SK-N-SH treated with all-trans-retinoic acid at 6 μM for 48 hours (cell line): ENCODE measurements around the gene VPS33B.

Experiments
- ATAC-seq: fragments of 200-7000 bp; cut with Tn5 transposase; 3 replicates; pipeline ENCODE4 v1.9.1; 2020; ENCODE audit warnings: mild to moderate bottlenecking, moderate library complexity
- ARNTL ChIP-seq: fragments of 450-650 bp; formaldehyde crosslinking; IDR thresholded peaks from 2 replicates; pipeline ENCODE4 v1.5.0; 2020; ENCODE audit warnings: low read depth, mild to moderate bottlenecking, moderate library complexity, borderline replicate concordance
- BACH2 ChIP-seq: fragments of 250-450 bp; sonication (Bioruptor Pico); IDR thresholded peaks from 2 replicates; pipeline ENCODE4 v1.9.0; 2021; ENCODE audit warnings: mild to moderate bottlenecking, borderline replicate concordance
- CREB5 ChIP-seq: fragments of 250-450 bp; sonication (Bioruptor Pico); IDR thresholded peaks from 2 replicates; pipeline ENCODE4 v1.5.1; 2020; ENCODE audit warnings: low read depth, mild to moderate bottlenecking, moderate library complexity
- CSDC2 ChIP-seq: fragments of 250-450 bp; sonication (Bioruptor Pico); IDR thresholded peaks from 2 replicates; pipeline ENCODE4 v1.5.0; 2020; ENCODE audit warnings: mild to moderate bottlenecking, moderate library complexity
- ESRRG ChIP-seq: fragments of 250-450 bp; sonication (Bioruptor Pico); IDR thresholded peaks from 2 replicates; pipeline ENCODE4 v1.6.1; 2021; ENCODE audit warnings: mild to moderate bottlenecking
- ISL1 ChIP-seq: fragments of 250-450 bp; sonication (Bioruptor Pico); IDR thresholded peaks from 2 replicates; pipeline ENCODE4 v2.1.2; 2022; ENCODE audit warnings: mild to moderate bottlenecking, moderate library complexity
- OSR1 ChIP-seq: fragments of 250-450 bp; sonication (Bioruptor Pico); IDR thresholded peaks from 2 replicates; pipeline ENCODE4 v1.8.0; 2022; ENCODE audit warnings: moderate library complexity, mild to moderate bottlenecking, inconsistent platforms
- PPARA ChIP-seq: fragments of 250-450 bp; sonication (Bioruptor Pico); IDR thresholded peaks from 2 replicates; pipeline ENCODE4 v1.5.0; 2020; ENCODE audit warnings: mild to moderate bottlenecking, borderline replicate concordance
- RARB ChIP-seq: fragments of 250-450 bp; sonication (Bioruptor Pico); IDR thresholded peaks from 2 replicates; pipeline ENCODE4 v1.8.0; 2021; ENCODE audit warnings: mild to moderate bottlenecking, moderate library complexity
- SNAI2 ChIP-seq: fragments of 250-450 bp; sonication (Bioruptor Pico); IDR thresholded peaks from 2 replicates; pipeline ENCODE4 v1.5.0; 2020; ENCODE audit warnings: mild to moderate bottlenecking, moderate library complexity
- TCF4 ChIP-seq: fragments of 250-450 bp; sonication (Bioruptor Pico); IDR thresholded peaks from 2 replicates; pipeline ENCODE4 v1.8.0; 2021; ENCODE audit warnings: mild to moderate bottlenecking, moderate library complexity, borderline replicate concordance
- TOX ChIP-seq: fragments of 250-450 bp; sonication (Bioruptor Pico); IDR thresholded peaks from 2 replicates; pipeline ENCODE4 v1.8.0; 2021; ENCODE audit warnings: mild to moderate bottlenecking, moderate library complexity, borderline replicate concordance
- TSHZ2 ChIP-seq: fragments of 250-450 bp; sonication (Bioruptor Pico); IDR thresholded peaks from 2 replicates; pipeline ENCODE4 v1.5.0; 2020; ENCODE audit warnings: mild to moderate bottlenecking, moderate library complexity
- ZC3H10 ChIP-seq: fragments of 250-450 bp; sonication (Bioruptor Pico); IDR thresholded peaks from 2 replicates; pipeline ENCODE4 v1.5.1; 2021; ENCODE audit warnings: mild to moderate bottlenecking, moderate library complexity
- ZFP3 ChIP-seq: fragments of 250-450 bp; sonication (Bioruptor Pico); IDR thresholded peaks from 2 replicates; pipeline ENCODE4 v1.5.0; 2020; ENCODE audit warnings: mild to moderate bottlenecking, moderate library complexity
- ZFP30 ChIP-seq: fragments of 450-650 bp; formaldehyde crosslinking; IDR thresholded peaks from 2 replicates; pipeline ENCODE4 v1.5.0; 2022; ENCODE audit warnings: mild to moderate bottlenecking, moderate library complexity
- ZNF565 ChIP-seq: fragments of 450-650 bp; formaldehyde crosslinking; conservative IDR thresholded peaks from 2 replicates; pipeline ENCODE4 v1.5.0; 2020; ENCODE audit warnings: low read depth, mild to moderate bottlenecking, moderate library complexity
- ZNF70 ChIP-seq: fragments of 450-650 bp; formaldehyde crosslinking; IDR thresholded peaks from 2 replicates; pipeline ENCODE4 v1.5.0; 2020; ENCODE audit warnings: mild to moderate bottlenecking, moderate library complexity
- ZNF8 ChIP-seq: fragments of 450-650 bp; formaldehyde crosslinking; IDR thresholded peaks from 2 replicates; pipeline ENCODE4 v1.5.0; 2020; ENCODE audit warnings: mild to moderate bottlenecking, moderate library complexity
- TF ChIP-seq, protein P1 (sequence below): fragments of 250-450 bp; sonication (Bioruptor Pico); IDR thresholded peaks from 2 replicates; pipeline ENCODE4 v1.8.0; 2020; ENCODE audit warnings: mild to moderate bottlenecking, moderate library complexity, borderline replicate concordance
- TF ChIP-seq, protein P2 (sequence below): fragments of 250-450 bp; sonication (Bioruptor Pico); IDR thresholded peaks from 2 replicates; pipeline ENCODE4 v1.5.1; 2021; ENCODE audit warnings: mild to moderate bottlenecking, moderate library complexity
- TF ChIP-seq, protein P3 (sequence below): fragments of 250-450 bp; sonication (Bioruptor Pico); IDR thresholded peaks from 2 replicates; pipeline ENCODE4 v1.8.0; 2021; ENCODE audit warnings: low read depth, mild to moderate bottlenecking, moderate library complexity, borderline replicate concordance

VPS33B gene

GRCh38 chr15:91001209-91001608 is 21.2 kb downstream of the VPS33B start:
- ATAC-seq = no peak

DNA sequence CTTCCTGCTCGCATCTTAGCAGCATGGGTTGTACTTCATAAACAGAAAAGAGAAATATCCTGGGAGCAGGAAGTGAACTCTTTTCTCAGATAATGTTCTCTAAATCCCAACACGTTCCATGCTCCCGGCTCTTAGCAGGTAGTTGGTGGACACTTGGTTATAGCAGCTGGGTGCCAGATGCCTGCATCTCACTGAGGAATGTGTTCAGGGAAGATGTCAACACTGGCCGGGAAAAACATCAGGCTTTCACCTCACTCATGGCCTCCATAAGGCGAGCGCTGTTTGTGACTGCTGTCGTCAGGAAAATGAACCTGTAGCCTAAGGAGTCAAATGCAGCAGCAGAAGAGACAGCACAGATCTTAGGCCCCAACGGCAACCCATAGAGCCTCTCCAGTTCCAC is 23.7 kb downstream of the VPS33B start:
- TF ChIP-seq CREB5 (CRISPR knock-in tag) (no peak), OSR1 (no peak), SNAI2 (no peak), BACH2 (CRISPR knock-in tag) (no peak), ZFP30 (CRISPR knock-in tag) (no peak), ZNF565 (CRISPR knock-in tag) (no peak), ISL1 (CRISPR knock-in tag) (no peak), ZC3H10 (CRISPR knock-in tag) (no peak), ARNTL (CRISPR knock-in tag) (no peak), ESRRG (no peak), ZNF8 (CRISPR knock-in tag) (no peak), TCF4 (CRISPR knock-in tag) (no peak), TOX (CRISPR knock-in tag) (no peak), PPARA (no peak), ZNF70 (CRISPR knock-in tag) (no peak), CSDC2 (CRISPR knock-in tag) (no peak)
- TF ChIP-seq, protein P1, sequence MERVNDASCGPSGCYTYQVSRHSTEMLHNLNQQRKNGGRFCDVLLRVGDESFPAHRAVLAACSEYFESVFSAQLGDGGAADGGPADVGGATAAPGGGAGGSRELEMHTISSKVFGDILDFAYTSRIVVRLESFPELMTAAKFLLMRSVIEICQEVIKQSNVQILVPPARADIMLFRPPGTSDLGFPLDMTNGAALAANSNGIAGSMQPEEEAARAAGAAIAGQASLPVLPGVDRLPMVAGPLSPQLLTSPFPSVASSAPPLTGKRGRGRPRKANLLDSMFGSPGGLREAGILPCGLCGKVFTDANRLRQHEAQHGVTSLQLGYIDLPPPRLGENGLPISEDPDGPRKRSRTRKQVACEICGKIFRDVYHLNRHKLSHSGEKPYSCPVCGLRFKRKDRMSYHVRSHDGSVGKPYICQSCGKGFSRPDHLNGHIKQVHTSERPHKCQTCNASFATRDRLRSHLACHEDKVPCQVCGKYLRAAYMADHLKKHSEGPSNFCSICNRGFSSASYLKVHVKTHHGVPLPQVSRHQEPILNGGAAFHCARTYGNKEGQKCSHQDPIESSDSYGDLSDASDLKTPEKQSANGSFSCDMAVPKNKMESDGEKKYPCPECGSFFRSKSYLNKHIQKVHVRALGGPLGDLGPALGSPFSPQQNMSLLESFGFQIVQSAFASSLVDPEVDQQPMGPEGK (CRISPR knock-in tag) = no peak
- TF ChIP-seq, protein P2, sequence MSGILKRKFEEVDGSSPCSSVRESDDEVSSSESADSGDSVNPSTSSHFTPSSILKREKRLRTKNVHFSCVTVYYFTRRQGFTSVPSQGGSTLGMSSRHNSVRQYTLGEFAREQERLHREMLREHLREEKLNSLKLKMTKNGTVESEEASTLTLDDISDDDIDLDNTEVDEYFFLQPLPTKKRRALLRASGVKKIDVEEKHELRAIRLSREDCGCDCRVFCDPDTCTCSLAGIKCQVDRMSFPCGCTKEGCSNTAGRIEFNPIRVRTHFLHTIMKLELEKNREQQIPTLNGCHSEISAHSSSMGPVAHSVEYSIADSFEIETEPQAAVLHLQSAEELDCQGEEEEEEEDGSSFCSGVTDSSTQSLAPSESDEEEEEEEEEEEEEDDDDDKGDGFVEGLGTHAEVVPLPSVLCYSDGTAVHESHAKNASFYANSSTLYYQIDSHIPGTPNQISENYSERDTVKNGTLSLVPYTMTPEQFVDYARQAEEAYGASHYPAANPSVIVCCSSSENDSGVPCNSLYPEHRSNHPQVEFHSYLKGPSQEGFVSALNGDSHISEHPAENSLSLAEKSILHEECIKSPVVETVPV (CRISPR knock-in tag) = no peak
- TF ChIP-seq, protein P3, sequence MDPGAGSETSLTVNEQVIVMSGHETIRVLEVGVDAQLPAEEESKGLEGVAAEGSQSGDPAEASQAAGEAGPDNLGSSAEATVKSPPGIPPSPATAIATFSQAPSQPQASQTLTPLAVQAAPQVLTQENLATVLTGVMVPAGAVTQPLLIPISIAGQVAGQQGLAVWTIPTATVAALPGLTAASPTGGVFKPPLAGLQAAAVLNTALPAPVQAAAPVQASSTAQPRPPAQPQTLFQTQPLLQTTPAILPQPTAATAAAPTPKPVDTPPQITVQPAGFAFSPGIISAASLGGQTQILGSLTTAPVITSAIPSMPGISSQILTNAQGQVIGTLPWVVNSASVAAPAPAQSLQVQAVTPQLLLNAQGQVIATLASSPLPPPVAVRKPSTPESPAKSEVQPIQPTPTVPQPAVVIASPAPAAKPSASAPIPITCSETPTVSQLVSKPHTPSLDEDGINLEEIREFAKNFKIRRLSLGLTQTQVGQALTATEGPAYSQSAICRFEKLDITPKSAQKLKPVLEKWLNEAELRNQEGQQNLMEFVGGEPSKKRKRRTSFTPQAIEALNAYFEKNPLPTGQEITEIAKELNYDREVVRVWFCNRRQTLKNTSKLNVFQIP (CRISPR knock-in tag) = no peak
- ATAC-seq = no peak

More at GRCh38 chr15:91001209-91001608, 21.2 kb downstream of the VPS33B start:
- TF ChIP-seq ZC3H10 (CRISPR knock-in tag) (no peak), OSR1 (no peak), ZFP3 (CRISPR knock-in tag) (no peak), ZNF565 (CRISPR knock-in tag) (no peak), ZNF70 (CRISPR knock-in tag) (no peak), RARB (CRISPR knock-in tag) (no peak), ISL1 (CRISPR knock-in tag) (no peak), PPARA (no peak)
- TF ChIP-seq, protein P1 (CRISPR knock-in tag) = no peak

DNA sequence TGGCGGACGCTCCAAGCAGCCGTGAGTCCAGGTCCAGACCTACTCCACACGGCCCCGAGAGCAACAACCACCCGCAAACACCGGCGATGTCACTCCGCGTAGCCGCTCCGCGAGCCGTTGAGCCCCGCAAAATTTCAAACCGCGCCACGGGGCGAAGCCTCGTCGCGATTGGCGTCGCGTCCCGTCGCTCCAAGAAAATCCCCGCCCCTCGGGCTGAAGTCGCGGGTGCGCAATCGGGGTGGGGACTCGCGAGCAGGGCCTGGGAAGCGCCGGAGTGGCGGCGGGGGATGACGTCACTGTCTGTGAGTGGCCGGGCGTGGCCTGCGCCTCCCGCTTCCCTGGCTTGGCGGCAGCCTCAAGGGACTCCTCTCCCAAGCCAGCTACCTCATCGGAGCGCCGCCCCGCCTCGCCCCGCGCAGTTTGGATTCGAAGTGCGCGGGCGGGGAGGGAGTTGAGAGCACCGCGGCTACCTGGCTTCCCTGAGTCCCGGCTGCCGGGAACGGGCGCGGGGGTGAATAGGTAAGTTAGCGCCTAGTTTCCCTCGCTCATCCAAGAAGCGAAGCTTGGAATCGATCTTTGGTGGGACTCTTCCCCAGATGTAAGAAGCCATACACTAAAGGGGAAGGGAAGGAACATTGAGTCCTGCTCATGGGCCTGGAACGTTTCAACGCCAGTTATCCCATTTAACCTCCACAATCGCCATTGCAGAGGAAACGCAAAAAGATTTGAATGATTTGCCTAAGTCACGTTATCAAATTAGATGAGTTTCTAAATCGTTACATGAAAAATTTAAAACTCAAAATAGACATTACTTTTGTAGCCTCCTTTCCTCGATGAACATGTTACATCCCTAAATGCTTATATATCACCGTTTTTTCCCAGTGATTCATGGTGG is 27.7 kb downstream of the VPS33B start, which contains the start of gene PRC1:
TSS of gene PRC1 (minus strand) at position 119 of the 895 bp plus-strand sequence. CDS start at position 1, 118 bp downstream.
- ATAC-seq = peak; percentile 95
- TF ChIP-seq SNAI2 (peak; percentile 56; the same call in 1 of the 2 replicates), CREB5 (CRISPR knock-in tag) (peak; percentile 29; the same call in 1 of the 2 replicates), ZC3H10 (CRISPR knock-in tag) (no peak), ZNF70 (CRISPR knock-in tag) (0 out of 2 replicates have a peak, but pooled peaks have one; percentile 20), TSHZ2 (CRISPR knock-in tag) (peak; percentile 78; the same call in 1 of the 2 replicates), ARNTL (CRISPR knock-in tag) (no peak), PPARA (peak; percentile 88), CSDC2 (CRISPR knock-in tag) (peak; percentile 88; the same call in 1 of the 2 replicates), TCF4 (CRISPR knock-in tag) (no peak)
